ENCODE data around the gene RNF44.

- TF ChIP-seq CTCF (IDR thresholded peaks at IDR 0.05; ENCODE audit: insufficient read depth, low read length, poor library complexity, severe bottlenecking) (no peak), EZH2phosphoT487 (conservative IDR thresholded peaks at IDR 0.05; ENCODE audit: low read length) (no peak)
These were observed 7.5 kb downstream of the RNF44 start for GRCh38 chr5:176529741-176530141.

Data from SU-DHL-6 (cell line).